ENCODE measurements around the gene WAS.

DNA sequence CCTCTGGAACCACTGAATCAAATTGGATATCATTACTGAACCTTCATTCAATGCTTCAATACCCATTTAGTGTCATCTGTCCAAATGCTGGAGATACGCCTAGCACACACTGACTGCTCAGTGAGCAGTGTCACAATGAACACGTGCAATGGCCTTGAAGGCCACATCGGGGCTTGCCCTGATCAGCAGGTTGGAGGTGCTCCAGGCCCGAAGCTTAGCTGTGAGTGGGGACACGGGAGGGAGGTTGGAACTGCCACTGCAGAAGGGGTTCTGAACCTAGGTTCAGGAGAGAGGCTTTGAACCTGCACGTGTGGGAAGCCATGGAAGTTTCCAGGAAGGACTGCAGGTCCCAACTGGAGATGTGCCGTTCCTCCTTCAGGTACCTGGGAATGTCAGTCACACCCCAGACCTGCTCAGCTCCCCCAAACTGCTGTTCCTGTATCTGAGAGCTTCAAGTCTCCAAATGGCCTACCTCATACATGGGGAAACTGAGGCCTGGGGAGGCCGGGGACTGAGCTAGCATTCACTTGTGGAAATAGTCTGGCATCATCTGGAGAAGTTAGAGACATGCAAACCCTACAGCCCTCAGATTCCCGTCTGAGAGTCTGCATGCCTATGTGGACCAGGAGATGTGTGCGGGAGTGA lies 1.9 kb upstream of the WAS start:
- TF ChIP-seq, protein P1, sequence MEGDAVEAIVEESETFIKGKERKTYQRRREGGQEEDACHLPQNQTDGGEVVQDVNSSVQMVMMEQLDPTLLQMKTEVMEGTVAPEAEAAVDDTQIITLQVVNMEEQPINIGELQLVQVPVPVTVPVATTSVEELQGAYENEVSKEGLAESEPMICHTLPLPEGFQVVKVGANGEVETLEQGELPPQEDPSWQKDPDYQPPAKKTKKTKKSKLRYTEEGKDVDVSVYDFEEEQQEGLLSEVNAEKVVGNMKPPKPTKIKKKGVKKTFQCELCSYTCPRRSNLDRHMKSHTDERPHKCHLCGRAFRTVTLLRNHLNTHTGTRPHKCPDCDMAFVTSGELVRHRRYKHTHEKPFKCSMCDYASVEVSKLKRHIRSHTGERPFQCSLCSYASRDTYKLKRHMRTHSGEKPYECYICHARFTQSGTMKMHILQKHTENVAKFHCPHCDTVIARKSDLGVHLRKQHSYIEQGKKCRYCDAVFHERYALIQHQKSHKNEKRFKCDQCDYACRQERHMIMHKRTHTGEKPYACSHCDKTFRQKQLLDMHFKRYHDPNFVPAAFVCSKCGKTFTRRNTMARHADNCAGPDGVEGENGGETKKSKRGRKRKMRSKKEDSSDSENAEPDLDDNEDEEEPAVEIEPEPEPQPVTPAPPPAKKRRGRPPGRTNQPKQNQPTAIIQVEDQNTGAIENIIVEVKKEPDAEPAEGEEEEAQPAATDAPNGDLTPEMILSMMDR (IDR thresholded peaks at IDR 0.05 in 4 of 5, conservative IDR thresholded peaks at IDR 0.05 in 1 of 5) = no peak
- no peak for TF ChIP-seq POLR2A (IDR thresholded peaks at IDR 0.05)
